Choroid plexus epithelial cell (primary cell): ENCODE results near the gene STMP1.
"Not testable (repeated sequence)": the region's sequence is repeated elsewhere in the genome, so short reads cannot be mapped to it uniquely, and the experiment has no call there.

Experiments used
- DNase-seq: peaks from one replicate; pipeline ENCODE4 v3.0.0-alpha.2; 2010; ENCODE audit warnings: low read depth
- H3K4me3 ChIP-seq: 2 replicates; pipeline ENCODE4 v1.5.1; 2011; ENCODE audit warnings: low read depth, mild to moderate bottlenecking, control low read depth, low read length, moderate library complexity
- CTCF ChIP-seq: conservative IDR thresholded peaks from 2 replicates; pipeline ENCODE4 v1.5.1; 2011; ENCODE audit warnings: low read depth, mild to moderate bottlenecking, control low read depth, inconsistent platforms, low read length, moderate library complexity

STMP1 gene

GRCh38 chr7:135664046-135664589, 1.8 kb downstream of the STMP1 start:
- no peak for DNase-seq

GRCh38 chr7:135665042-135665441, 2.7 kb downstream of the STMP1 start:
- H3K4me3 ChIP-seq: no peak overlapping the region
- TF ChIP-seq CTCF: no peak
- no peak for DNase-seq

More at GRCh38 chr7:135664046-135664589, 1.8 kb downstream of the STMP1 start:
- no peak overlapping the region for H3K4me3 ChIP-seq
- TF ChIP-seq CTCF: no peak

GRCh38 chr7:135666156-135666555, 3.8 kb downstream of the STMP1 start:
- no peak overlapping the region for H3K4me3 ChIP-seq
- no peak for TF ChIP-seq CTCF
- DNase-seq: no peak

GRCh38 chr7:135666846-135667245, 4.5 kb downstream of the STMP1 start:
- DNase-seq: no peak
- H3K4me3 ChIP-seq: no peak overlapping the region
- TF ChIP-seq CTCF: no peak

- DNase-seq, H3K4me3 ChIP-seq: not testable (repeated sequence)
Observed at GRCh38 chr7:135667626-135668025, 5.3 kb downstream of the STMP1 start.

- DNase-seq, H3K4me3 ChIP-seq: not testable (repeated sequence)
Observed at GRCh38 chr7:135668852-135669395, 6.6 kb downstream of the STMP1 start.

GRCh38 chr7:135669774-135670173, 7.5 kb downstream of the STMP1 start:
- H3K4me3 ChIP-seq: no peak overlapping the region
- TF ChIP-seq CTCF: no peak
- DNase-seq: no peak

- TF ChIP-seq CTCF: no peak
- DNase-seq: peak; percentile 67
- no peak overlapping the region for H3K4me3 ChIP-seq
Observed at GRCh38 chr7:135670179-135670578, 7.9 kb downstream of the STMP1 start.
